Motor neuron (in vitro differentiated cells): ENCODE measurements around the gene HAND2. TPM values are rescaled to one million over a fixed set of nuclear protein-coding genes. Genes with fewer than 3 reads are reported as not detected.

ENCODE experiments used
- ATAC-seq, 8 experiments: fragments of 200-7000 bp; cut with Tn5 transposase; replicated peaks in 6 of 8; 2 replicates each; pipeline ENCODE4 v1.8.0; 2021; ENCODE audit warnings: mild to moderate bottlenecking in 8 of 8, moderate library complexity in 8 of 8
- H3K27ac ChIP-seq, 2 donors: fragments of 250-450 bp; sonication (Bioruptor Pico); 2 replicates each; pipeline ENCODE4 v1.9.0; 2021; ENCODE audit warnings: antibody characterized with exemption in 2 of 2, mild to moderate bottlenecking in 2 of 2, moderate library complexity in 1 of 2
- H3K4me1 ChIP-seq, 2 donors: fragments of 250-450 bp; sonication (Bioruptor Pico); replicated peaks in 1 of 2; 2 replicates each; pipeline ENCODE4 v1.6.1; 2021; ENCODE audit warnings: antibody characterized with exemption in 2 of 2, mild to moderate bottlenecking in 2 of 2, moderate library complexity in 1 of 2
- H3K4me3 ChIP-seq, 5 donors: fragments of 250-450 bp; sonication (Bioruptor Pico); 2 replicates each; pipeline ENCODE4 v1.9.0; 2021; ENCODE audit warnings: antibody characterized with exemption in 5 of 5, mild to moderate bottlenecking in 5 of 5, moderate library complexity in 4 of 5
- WGBS, 10 experiments: fragments of 450-650 bp; shearing (Covaris generic); methylation state at CpG; one replicate each; pipeline ENCODE4 v1.0.0; 2022; 5-methylcytosine and 5-hydroxymethylcytosine counted together
- in situ Hi-C, 9 experiments: fragments of 400-800 bp; cut with MboI; loops; one replicate each; pipeline ENCODE4 v1.15.0; 2021; ENCODE audit warnings: low sequenced_read_pairs in 9 of 9, low pct_unique_long_range_greater_than_20kb in 2 of 9; ENCODE audit not compliant: unreplicated experiment in 9 of 9
- total RNA-seq, 8 experiments: library from RNA; unstranded; fragments of 300-600 nt; gene quantifications; 2 replicates each; pipeline versions ENCODE4 v1.2.3 to v1.2.4, GENCODE V29; 2022

Gene HAND2
- total RNA-seq, 8 experiments from 2014 or later: 0.05 to 11.4 (median 0.64) TPM

DNA sequence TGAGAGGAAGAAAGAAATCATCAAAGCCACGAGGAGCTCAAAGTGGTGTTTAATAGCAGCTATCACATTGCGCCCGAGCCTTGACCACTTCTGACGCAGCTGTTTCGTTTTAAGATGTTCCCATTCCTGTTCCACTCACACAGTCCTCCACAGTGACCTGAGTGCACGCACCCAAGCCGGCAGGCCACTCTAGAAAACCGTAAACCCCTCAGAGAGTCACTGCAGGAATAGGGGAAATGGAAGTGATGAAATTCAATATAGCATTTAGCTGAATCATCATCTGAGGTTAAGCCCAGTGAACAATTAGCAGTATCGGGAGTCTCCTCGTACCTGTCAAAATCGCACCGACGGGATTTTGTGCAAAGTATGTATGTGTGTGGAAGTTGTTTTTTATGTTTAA lies 17.9 kb upstream of the HAND2 start:
- no peak overlapping the region for H3K4me3 ChIP-seq
- no peak for ATAC-seq
- in situ Hi-C loops: loop anchor here in 3 of 9 experiments (25.0 kb wide), 1 partner anchor 664 kb away; no protein-coding TSS in a partner anchor
- no peaks in the 10 kb centered on the region for H3K4me1 ChIP-seq
- H3K27ac ChIP-seq: no peak overlapping the region
- 24 to 89% (median 74%) methylated on average over 4 to 13 of the region's 13 CpGs for WGBS, 10 experiments

DNA sequence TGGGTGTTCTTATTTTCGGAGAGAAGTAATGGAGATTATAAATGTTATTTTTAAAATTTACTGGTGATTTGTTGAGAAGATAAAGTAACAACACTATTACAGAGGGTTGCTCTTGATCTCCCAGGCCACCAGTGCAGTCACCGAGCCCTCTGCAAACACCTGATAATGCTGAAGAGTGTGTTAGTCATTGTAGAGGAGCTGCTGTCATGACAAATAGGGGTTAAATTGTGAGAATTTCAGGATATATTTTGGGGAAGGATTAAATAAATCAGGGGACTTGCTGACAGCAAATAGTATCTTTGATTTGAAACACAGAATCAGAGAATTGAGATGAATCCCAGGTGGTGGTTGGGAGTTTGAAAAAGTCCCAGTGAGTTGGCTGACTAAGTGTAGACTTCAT lies 16.7 kb upstream of the HAND2 start:
- in situ Hi-C loops: loop anchor here in 3 of 9 experiments (25.0 kb wide), 1 partner anchor 666 kb away; no protein-coding TSS in a partner anchor
- no peak for ATAC-seq
- H3K4me3 ChIP-seq: no peak overlapping the region
- 17 to 100% (median 74%) methylated on average over 1 to 2 of the region's 2 CpGs for WGBS, 10 experiments
- H3K27ac ChIP-seq: no peak overlapping the region
- no peaks in the 10 kb centered on the region for H3K4me1 ChIP-seq

DNA sequence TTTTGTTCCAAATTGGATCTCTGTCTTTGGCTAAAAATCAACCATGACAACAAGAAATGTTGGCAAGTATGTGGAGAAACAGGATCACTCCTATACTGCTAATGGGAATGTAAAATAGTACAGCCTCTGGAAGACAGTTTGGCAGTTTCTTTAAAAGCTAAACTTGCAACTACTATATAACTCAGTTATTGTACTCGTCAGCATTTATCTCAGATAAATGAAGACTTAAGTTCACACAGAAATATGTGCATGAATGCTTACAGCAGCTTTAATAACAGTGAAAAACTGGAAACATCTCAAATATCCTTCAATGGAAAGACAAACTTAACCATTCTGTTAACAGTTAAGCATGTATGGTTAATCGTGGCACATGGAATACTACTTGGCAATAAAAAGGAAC lies 15.4 kb upstream of the HAND2 start:
- ATAC-seq: no peak
- in situ Hi-C loops: loop anchor here in 3 of 9 experiments (25.0 kb wide), 1 partner anchor 667 kb away; no protein-coding TSS in a partner anchor
- H3K27ac ChIP-seq: no peak overlapping the region
- WGBS, 10 experiments: 40 to 100% (median 76%) methylated on average over 1 to 2 of the region's 2 CpGs; no CpG with 5 or more reads in 1 of the 10 experiments
- H3K4me1 ChIP-seq: no peaks in the 10 kb centered on the region
- H3K4me3 ChIP-seq: no peak overlapping the region

DNA sequence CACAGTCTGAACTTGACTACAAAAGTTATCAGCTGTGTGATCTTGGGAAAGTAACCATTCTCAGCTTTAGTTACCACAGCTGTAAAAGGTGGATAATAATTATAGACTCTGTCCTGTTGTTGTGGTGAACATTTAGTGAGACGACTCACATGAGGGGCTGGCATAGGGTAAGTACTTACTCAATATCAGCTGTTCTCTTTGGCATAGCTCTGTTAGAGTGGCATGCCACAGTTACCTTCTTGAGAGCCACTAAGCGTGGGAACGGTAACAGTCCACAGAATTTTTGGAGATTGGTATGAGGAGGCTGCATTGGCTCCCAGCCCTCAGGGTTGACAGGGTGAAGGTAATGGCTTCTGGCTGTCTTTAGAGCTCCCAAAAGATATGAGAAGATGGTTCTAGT lies 13.2 kb upstream of the HAND2 start:
- no peak for ATAC-seq
- Histone ChIP-seq H3K4me3 (no peak overlapping the region), H3K27ac (no peak overlapping the region), H3K4me1 (peaks cover 0 to 3% of the 10 kb centered on the region in 2 donors)
- WGBS, 10 experiments: 38 to 100% (median 81%) methylated on average over 1 to 3 of the region's 3 CpGs; no CpG with 5 or more reads in 3 of the 10 experiments
- in situ Hi-C loops: loop anchor here in 3 of 9 experiments (25.0 kb wide), 1 partner anchor 669 kb away; no protein-coding TSS in a partner anchor

DNA sequence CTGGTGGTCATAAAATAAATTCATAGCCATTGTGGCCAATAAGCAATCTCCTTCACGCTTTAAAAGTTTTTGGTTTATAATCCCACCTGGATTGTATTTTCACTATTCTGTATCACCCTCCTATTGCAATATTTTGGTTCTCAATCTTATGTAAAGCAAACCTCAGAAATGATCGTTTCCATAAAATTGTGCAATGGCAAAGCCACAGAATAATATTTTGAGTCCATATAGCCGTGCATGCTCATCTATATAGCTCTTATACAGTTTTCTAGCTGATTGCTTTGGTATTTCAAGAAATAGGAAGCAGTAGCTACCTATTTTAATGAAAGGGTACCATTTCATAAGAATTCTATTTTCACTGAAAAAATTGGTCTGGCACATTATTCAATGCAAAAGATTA lies 10.0 kb upstream of the HAND2 start:
- 51 to 94% (median 74%) methylated on average over 1 to 3 of the region's 3 CpGs; no CpG with 5 or more reads in 3 of the 10 experiments for WGBS, 10 experiments
- in situ Hi-C loops: loop anchor here in 3 of 9 experiments (25.0 kb wide), 1 partner anchor 672 kb away; no protein-coding TSS in a partner anchor
- Histone ChIP-seq H3K4me3 (no peak overlapping the region), H3K27ac (no peak overlapping the region), H3K4me1 (peaks cover 0 to 3% of the 10 kb centered on the region in 2 donors)
- no peak for ATAC-seq

DNA sequence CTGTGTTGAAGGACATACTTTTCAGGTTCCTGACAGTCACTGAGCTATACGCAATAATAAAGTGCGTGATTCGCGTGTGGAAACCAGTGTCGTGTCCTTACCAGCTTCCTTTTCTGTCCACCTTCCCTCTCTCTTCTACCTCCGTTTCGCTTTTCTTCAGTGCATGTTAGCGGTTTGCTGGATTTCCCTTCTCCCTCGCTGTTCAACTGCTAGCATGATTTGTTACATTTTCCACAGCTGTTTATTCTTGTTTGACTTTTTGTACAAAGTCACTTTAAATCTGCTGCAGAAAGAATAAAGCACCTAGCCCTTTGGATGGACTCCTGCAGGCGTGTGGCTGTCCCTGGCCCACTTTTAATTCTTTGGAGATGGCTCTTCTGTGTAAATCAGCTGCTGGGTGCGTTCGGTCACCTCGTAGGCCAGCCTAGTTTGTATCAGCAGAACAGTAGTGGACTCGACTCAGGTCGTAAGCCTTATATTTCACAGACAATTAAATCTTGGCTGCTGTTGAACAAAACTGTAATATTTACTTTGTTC lies 8.9 kb upstream of the HAND2 start:
- Histone ChIP-seq H3K4me3 (peak overlapping the region in 1 of 5 donors; percentile 14), H3K27ac (no peak overlapping the region), H3K4me1 (peaks cover 0 to 3% of the 10 kb centered on the region in 2 donors)
- no peak for ATAC-seq
- WGBS, 10 experiments: 0 to 55% (median 8%) methylated on average over 3 to 12 of the region's 15 CpGs; no CpG with 5 or more reads in 1 of the 10 experiments
- in situ Hi-C loops: loop anchor here in 3 of 9 experiments (25.0 kb wide), 1 partner anchor 673 kb away; no protein-coding TSS in a partner anchor

DNA sequence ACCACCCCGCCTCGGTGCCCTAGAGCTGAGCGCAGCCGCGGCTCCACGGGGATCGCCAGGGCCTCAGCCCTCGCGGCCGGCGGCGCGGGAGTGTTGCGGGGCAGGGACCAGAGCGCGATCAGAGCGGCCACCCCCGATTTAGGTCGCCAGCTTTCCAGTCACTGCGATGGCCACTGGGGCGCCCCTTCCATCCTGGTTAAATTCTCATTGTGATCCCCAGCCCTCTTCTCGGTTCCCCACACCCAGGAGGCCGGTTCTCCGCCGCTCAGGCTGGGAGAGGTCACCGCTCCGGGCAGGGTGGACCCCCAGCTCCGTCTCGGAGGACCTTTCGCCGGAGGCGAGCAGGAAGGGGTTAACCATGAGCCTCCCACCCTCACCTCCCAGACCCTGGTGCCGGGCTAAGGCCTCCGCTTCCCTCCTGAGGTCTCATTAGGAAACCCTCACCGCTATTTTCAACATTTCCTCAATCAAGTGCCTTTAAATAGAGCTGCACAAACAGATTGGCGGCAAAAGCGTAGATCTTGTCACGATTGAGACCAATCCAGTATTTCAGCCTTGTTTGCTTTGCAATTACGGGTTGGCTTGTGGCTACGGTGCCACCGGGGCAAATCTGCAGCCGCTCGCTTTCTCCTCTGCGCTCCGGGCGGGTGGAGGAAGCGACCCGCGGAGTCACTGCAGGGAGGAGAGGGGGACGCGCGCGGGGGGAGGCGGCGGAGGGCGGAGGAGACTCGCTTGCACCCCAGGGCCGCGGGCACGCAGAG lies 8.3 kb upstream of the HAND2 start:
- in situ Hi-C loops: loop anchor here in 3 of 9 experiments (25.0 kb wide), 1 partner anchor 674 kb away; no protein-coding TSS in a partner anchor
- WGBS, 10 experiments: 0 to 10% (median 4%) methylated on average over 3 to 21 of the region's 60 CpGs; no CpG with 5 or more reads in 2 of the 10 experiments
- H3K27ac ChIP-seq: no peak overlapping the region
- ATAC-seq: peak; percentile 41 to 65 (median 54)
- H3K4me1 ChIP-seq: peaks cover 0 to 3% of the 10 kb centered on the region in 2 donors
- peak overlapping the region in 1 of 5 donors; percentile 14 for H3K4me3 ChIP-seq

DNA sequence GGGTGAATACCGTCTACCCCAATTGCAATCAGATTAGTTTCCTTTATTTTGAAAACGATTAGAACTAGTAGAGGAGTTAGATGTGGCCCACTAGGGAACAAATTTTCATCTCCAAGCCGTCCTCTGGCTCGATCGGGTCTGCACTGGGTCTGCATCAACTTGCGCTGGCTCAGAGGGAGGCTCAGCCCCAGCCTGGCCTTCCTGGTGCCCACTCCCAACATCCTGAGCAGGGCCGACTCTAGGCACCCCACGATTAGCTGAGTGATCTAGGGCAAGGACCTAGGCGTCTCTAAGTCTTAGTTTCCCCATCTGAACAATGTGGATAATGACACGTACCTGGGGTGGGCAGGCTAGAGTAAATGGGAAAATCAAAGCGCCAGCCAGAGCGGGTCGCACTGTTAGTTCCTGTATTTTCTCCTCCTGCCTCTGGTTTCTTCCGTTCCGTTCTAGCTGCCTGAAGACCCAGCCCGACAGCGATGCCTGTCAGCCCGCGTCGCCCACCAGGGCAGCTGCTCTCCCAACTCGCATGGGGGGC lies 7.7 kb upstream of the HAND2 start:
- Histone ChIP-seq H3K4me1 (peaks cover 0 to 3% of the 10 kb centered on the region in 2 donors), H3K27ac (no peak overlapping the region), H3K4me3 (peak overlapping the region in 1 of 5 donors; percentile 14)
- 0 to 43% (median 8%) methylated on average over 1 to 12 of the region's 21 CpGs; no CpG with 5 or more reads in 4 of the 10 experiments for WGBS, 10 experiments
- in situ Hi-C loops: loop anchor here in 3 of 9 experiments (25.0 kb wide), 1 partner anchor 675 kb away; no protein-coding TSS in a partner anchor
- ATAC-seq: peak in 5 of 8 experiments; percentile 7 to 27 (median 24)

DNA sequence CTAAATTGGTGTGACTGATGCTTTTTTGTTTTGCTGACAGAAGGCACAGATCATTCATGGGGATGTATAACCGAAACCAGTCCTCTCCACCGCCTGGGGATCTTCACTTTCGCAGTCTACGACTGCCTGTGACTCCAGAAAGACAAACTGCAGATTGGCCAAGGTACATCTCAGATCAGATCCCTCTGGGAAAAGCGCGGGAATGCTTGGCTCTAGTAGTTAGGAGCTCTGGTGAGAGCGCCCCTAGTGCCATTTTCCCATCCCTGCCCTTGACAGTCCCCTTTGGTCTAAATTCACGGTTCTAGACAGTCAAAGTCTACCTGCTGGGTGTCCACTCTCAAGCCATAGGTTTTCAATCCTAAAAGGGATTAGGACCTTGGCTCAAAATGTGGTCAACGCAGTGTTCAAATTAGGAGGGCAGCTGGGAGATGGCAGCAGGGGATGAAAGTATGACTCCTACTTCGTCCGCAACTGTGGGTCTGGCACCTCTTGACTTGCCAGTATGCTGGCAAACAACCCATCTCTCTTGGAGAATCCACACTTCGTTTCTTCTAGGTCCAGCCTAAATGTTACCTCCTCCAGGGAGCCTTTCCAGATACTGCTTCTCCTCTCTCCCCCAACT lies 6.9 kb upstream of the HAND2 start:
- in situ Hi-C loops: loop anchor here in 3 of 9 experiments (25.0 kb wide), 1 partner anchor 675 kb away; no protein-coding TSS in a partner anchor
- ATAC-seq: peak in 2 of 8 experiments; percentile 15 to 57
- no peak overlapping the region for H3K4me3 ChIP-seq
- H3K27ac ChIP-seq: no peak overlapping the region
- peaks cover 0 to 3% of the 10 kb centered on the region in 2 donors for H3K4me1 ChIP-seq
- 4 to 80% (median 31%) methylated on average over 1 to 9 of the region's 12 CpGs; no CpG with 5 or more reads in 1 of the 10 experiments for WGBS, 10 experiments

DNA sequence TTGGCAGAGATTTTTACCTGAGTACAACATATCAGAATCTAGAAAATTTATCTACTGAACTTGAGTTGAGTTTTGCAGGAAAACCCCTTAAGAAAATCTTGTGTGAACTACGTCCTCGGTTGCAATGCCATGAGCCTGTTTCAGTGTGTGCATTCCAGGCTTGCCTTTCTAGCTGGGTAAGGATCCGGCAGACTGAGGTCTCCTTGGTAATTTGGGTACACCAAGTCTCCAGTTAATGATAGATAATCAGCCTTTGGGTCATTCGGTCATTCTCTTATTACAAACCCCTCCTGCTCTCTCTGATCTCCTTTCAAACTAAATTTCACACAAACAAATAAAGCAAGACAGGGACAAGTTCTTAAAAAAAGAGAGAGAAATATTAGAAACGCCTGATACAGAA lies 5.9 kb upstream of the HAND2 start:
- 5 to 100% (median 36%) methylated on average over 1 to 5 of the region's 5 CpGs; no CpG with 5 or more reads in 1 of the 10 experiments for WGBS, 10 experiments
- in situ Hi-C loops: loop anchor here in 3 of 9 experiments (25.0 kb wide), 1 partner anchor 676 kb away; no protein-coding TSS in a partner anchor
- ATAC-seq: no peak
- Histone ChIP-seq H3K4me3 (no peak overlapping the region), H3K4me1 (peaks cover 0 to 3% of the 10 kb centered on the region in 2 donors), H3K27ac (no peak overlapping the region)

DNA sequence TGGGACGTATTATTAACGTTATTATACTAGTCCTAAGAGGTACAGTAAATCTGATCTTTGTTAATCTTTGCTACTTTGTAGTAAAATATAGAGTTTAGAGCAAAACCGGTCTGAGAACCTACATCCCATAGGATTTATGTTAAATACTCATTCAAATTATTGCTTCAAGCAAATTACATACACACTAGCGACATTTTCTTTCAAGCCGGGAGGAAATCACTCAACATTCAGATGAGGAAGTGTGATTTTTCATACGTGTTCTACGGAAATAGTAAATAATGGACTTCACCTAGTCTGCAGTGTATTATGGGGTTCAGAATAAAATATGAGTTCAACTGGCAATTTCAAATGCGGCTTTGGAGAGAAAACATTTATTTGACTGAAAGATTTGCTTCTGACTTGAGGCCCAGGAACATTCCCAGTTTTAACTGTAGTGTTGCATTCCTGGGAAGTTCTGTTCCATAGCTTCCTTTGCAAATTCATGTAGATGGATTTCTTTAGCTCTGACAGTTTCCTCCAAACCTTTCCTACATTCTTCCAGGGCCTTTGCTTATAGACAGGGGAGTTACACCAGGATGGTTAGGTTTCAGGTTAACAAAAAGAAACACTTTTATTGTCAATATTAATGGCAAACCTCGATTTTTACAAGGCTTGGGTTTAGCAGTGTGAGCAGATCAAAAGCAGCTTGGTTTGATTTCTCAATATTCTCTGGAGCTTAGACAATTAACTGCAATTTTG lies 5.3 kb upstream of the HAND2 start:
- no peak overlapping the region for H3K27ac ChIP-seq
- 0 to 86% (median 22%) methylated on average over 1 to 9 of the region's 9 CpGs for WGBS, 10 experiments
- no peak overlapping the region for H3K4me3 ChIP-seq
- H3K4me1 ChIP-seq: peaks cover 3% of the 10 kb centered on the region in 2 donors
- ATAC-seq: no peak
- in situ Hi-C loops: loop anchor here in 3 of 9 experiments (25.0 kb wide), 1 partner anchor 677 kb away; no protein-coding TSS in a partner anchor

DNA sequence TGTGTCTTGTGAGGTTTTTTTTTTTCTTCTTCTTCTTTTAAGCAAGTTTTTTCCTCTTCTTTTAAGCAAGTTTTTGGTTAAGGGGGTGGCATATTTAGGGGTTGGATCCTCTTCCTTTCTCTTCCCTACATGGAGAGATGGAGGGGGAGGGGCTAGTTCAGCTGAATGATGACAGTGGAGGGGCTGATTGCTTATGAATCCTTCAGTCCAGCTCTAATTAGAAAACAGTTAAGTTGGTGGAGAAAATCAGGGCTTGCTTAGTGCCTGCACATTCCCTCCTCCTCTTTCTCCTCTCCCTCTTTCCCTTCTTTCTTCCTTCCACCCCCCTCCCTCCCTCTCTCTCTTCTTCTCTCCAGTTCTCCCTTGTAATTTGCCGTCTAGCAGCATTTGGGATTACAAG lies 4.4 kb upstream of the HAND2 start:
- Histone ChIP-seq H3K4me3 (no peak overlapping the region), H3K4me1 (peaks cover 7 to 9% of the 10 kb centered on the region in 2 donors), H3K27ac (no peak overlapping the region)
- 0 to 100% (median 14%) methylated on average over 1 of the region's 1 CpG; no CpG with 5 or more reads in 2 of the 10 experiments for WGBS, 10 experiments
- ATAC-seq: no peak
- in situ Hi-C loops: loop anchor here in 3 of 9 experiments (25.0 kb wide), 1 partner anchor 678 kb away; no protein-coding TSS in a partner anchor
